ENCODE measurements around the gene TAF8.

GRCh38 chr6:42131531-42131930 lies 81.2 kb downstream of the TAF8 start:
- TF ChIP-seq POLR2A (IDR thresholded peaks at IDR 0.05) (no peak), CTCF (IDR thresholded peaks at IDR 0.05) (no peak)
